ENCODE results near the gene FYTTD1.
"Not testable (repeated sequence)": the region's sequence is repeated elsewhere in the genome, so short reads cannot be mapped to it uniquely, and the experiment has no call there.

Gene FYTTD1, protein sequence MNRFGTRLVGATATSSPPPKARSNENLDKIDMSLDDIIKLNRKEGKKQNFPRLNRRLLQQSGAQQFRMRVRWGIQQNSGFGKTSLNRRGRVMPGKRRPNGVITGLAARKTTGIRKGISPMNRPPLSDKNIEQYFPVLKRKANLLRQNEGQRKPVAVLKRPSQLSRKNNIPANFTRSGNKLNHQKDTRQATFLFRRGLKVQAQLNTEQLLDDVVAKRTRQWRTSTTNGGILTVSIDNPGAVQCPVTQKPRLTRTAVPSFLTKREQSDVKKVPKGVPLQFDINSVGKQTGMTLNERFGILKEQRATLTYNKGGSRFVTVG

GRCh38 chr3:197749601-197750395 is at the start of gene FYTTD1:
FYTTD1 (plus strand) TSS chr3:197749883; CDS start chr3:197749972, 89 bp downstream.
- Histone ChIP-seq H3K9ac (ENCODE audit: low read length) (peak within 1 kb of the TSS; percentile 72), H3K9me3 (ENCODE audit: control insufficient read depth, low read length) (no peaks in the 10 kb centered on the region), H3K27me3 (ENCODE audit: control insufficient read depth, insufficient read depth, low read length) (no peaks in the 10 kb centered on the region), H3K4me1 (ENCODE audit: control insufficient read depth, insufficient read depth, low read length) (peaks cover 12% of the 10 kb centered on the region), H3K4me3 (ENCODE audit: low read length) (peak within 1 kb of the TSS; percentile 73), H3K36me3 (ENCODE audit: control insufficient read depth, insufficient read depth, low read length) (no peaks in the 10 kb centered on the region)

DNA sequence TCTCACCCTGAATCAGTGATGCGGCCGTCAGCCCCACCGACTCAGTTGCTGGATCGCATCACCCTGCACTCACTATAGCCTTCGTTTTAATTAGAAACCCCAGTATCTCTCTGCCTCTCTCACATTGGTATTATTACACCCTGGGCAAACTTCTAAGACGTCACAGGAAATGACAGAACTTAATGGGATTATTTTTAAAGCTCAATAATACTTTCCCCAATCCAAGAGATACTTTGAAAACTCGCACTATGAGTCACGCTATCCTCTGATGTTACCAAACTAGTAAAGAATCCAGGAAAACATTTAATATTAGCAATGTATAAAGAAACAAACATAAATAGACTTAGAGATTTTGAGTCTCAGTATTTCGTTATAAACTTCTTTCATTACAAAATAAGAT is 49.6 kb upstream of the FYTTD1 start:
- H3K4me3 ChIP-seq (ENCODE audit: low read length) = no peak overlapping the region
- H3K9ac ChIP-seq (ENCODE audit: low read length) = no peak overlapping the region
- peaks cover 10% of the 10 kb centered on the region for H3K36me3 ChIP-seq (ENCODE audit: control insufficient read depth, insufficient read depth, low read length)

DNA sequence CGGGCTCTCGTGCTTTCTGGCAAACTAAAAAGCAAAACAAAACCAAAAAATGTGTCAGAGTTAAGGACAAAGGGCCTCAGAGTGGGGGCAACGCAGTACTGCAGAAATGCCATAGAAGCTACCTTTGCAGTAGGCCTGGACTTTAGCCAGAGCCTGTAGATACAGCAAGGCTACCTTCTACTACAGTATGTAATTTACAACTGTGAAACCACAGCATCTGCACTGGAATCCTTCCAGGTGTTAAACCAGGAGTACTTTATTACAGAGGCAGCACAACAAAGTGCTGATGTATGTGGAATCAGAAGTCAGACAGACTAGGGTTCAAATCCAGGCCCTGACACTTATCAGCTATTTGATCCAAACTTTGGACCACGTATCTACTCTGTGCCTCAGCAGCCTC is 47.8 kb upstream of the FYTTD1 start:
- H3K4me1 ChIP-seq (ENCODE audit: control insufficient read depth, insufficient read depth, low read length) = no peaks in the 10 kb centered on the region
- H3K9ac ChIP-seq (ENCODE audit: low read length) = no peak overlapping the region
- H3K27me3 ChIP-seq (ENCODE audit: control insufficient read depth, insufficient read depth, low read length) = no peaks in the 10 kb centered on the region
- H3K4me3 ChIP-seq (ENCODE audit: low read length) = no peak overlapping the region
- peaks cover 6% of the 10 kb centered on the region for H3K36me3 ChIP-seq (ENCODE audit: control insufficient read depth, insufficient read depth, low read length)
- H3K9me3 ChIP-seq (ENCODE audit: control insufficient read depth, low read length) = no peaks in the 10 kb centered on the region

More for the DNA sequence above, 49.6 kb upstream of the FYTTD1 start:
- no peaks in the 10 kb centered on the region for H3K9me3 ChIP-seq (ENCODE audit: control insufficient read depth, low read length)
- H3K27me3 ChIP-seq (ENCODE audit: control insufficient read depth, insufficient read depth, low read length) = no peaks in the 10 kb centered on the region
- no peaks in the 10 kb centered on the region for H3K4me1 ChIP-seq (ENCODE audit: control insufficient read depth, insufficient read depth, low read length)

GRCh38 chr3:197706658-197707057 is 43.0 kb upstream of the FYTTD1 start:
- H3K4me1 ChIP-seq (ENCODE audit: control insufficient read depth, insufficient read depth, low read length) = no peaks in the 10 kb centered on the region
- H3K4me3 ChIP-seq (ENCODE audit: low read length) = no peak overlapping the region
- H3K9ac ChIP-seq (ENCODE audit: low read length) = no peak overlapping the region
- no peaks in the 10 kb centered on the region for H3K9me3 ChIP-seq (ENCODE audit: control insufficient read depth, low read length)
- no peaks in the 10 kb centered on the region for H3K27me3 ChIP-seq (ENCODE audit: control insufficient read depth, insufficient read depth, low read length)
- H3K36me3 ChIP-seq (ENCODE audit: control insufficient read depth, insufficient read depth, low read length) = peaks cover 6% of the 10 kb centered on the region

DNA sequence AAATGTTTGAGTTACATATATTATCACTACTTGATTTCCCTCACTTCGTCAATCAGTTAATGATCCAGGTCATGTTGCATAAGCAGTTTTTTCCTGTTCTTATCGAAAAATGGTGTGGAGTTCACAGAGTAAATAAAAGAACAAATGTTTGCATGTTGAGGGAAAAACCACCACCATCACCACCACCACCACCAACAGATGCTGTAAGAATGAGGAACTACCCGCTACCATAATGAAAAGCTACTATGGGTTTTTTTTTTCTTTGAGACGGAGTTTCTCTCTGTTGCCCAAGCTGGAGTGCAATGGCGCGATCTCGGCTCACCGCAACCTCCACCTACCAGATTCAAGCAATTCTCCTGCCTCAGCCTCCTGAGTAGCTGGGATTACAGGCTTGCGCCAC is 40.5 kb upstream of the FYTTD1 start:
- Histone ChIP-seq H3K36me3 (ENCODE audit: control insufficient read depth, insufficient read depth, low read length) (no peaks in the 10 kb centered on the region), H3K9ac (ENCODE audit: low read length) (no peak overlapping the region), H3K4me1 (ENCODE audit: control insufficient read depth, insufficient read depth, low read length) (no peaks in the 10 kb centered on the region), H3K4me3 (ENCODE audit: low read length) (no peak overlapping the region), H3K9me3 (ENCODE audit: control insufficient read depth, low read length) (no peaks in the 10 kb centered on the region), H3K27me3 (ENCODE audit: control insufficient read depth, insufficient read depth, low read length) (no peaks in the 10 kb centered on the region)

- H3K4me3 ChIP-seq (ENCODE audit: low read length); H3K36me3 ChIP-seq (ENCODE audit: control insufficient read depth, insufficient read depth, low read length); H3K9me3 ChIP-seq (ENCODE audit: control insufficient read depth, low read length); H3K9ac ChIP-seq (ENCODE audit: low read length); H3K27me3 ChIP-seq (ENCODE audit: control insufficient read depth, insufficient read depth, low read length); H3K4me1 ChIP-seq (ENCODE audit: control insufficient read depth, insufficient read depth, low read length): not testable (repeated sequence)
These were observed 38.7 kb upstream of the FYTTD1 start for GRCh38 chr3:197710965-197711364.

DNA sequence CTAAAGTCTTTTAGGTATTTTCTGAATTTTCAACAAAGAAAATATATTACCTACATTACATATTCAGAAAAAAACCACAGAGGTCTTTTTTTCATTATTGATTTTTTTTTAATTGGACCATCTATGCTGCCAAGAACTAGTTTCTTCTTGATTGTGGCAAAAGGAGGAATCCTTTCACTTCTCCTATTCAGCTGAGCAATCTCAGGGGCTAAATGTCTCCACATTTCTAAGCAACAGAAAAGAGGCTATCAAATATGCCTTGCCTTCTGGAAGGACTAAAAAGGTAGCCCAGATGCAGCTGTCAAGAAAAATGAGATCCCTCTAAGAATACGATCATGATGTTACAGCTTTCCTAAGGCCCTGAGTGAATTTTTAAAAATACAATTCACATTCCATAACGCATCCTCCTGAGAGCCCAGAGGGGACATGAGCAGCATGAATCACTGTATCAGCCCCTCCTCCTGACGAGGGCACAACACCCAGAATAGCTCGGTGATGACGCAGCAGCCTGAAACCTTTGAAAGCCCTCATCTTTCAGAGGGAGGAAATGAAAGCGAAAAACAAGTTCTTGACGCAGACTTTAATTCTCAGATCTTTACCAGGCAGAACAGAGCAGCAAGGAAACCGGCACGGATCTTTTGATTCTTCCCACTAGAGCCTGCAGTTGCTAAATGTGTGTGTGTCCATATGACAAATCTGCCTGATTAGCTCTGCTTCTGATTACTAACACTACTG is 37.5 kb upstream of the FYTTD1 start:
- Histone ChIP-seq H3K36me3 (ENCODE audit: control insufficient read depth, insufficient read depth, low read length) (no peaks in the 10 kb centered on the region), H3K27me3 (ENCODE audit: control insufficient read depth, insufficient read depth, low read length) (no peaks in the 10 kb centered on the region), H3K4me3 (ENCODE audit: low read length) (no peak overlapping the region), H3K9ac (ENCODE audit: low read length) (peak overlapping the region; percentile 57), H3K9me3 (ENCODE audit: control insufficient read depth, low read length) (no peaks in the 10 kb centered on the region), H3K4me1 (ENCODE audit: control insufficient read depth, insufficient read depth, low read length) (no peaks in the 10 kb centered on the region)

GRCh38 chr3:197713477-197713822 is 36.2 kb upstream of the FYTTD1 start:
- Histone ChIP-seq H3K4me1 (ENCODE audit: control insufficient read depth, insufficient read depth, low read length) (no peaks in the 10 kb centered on the region), H3K9me3 (ENCODE audit: control insufficient read depth, low read length) (no peaks in the 10 kb centered on the region), H3K36me3 (ENCODE audit: control insufficient read depth, insufficient read depth, low read length) (no peaks in the 10 kb centered on the region), H3K9ac (ENCODE audit: low read length) (no peak overlapping the region), H3K27me3 (ENCODE audit: control insufficient read depth, insufficient read depth, low read length) (no peaks in the 10 kb centered on the region), H3K4me3 (ENCODE audit: low read length) (no peak overlapping the region)

DNA sequence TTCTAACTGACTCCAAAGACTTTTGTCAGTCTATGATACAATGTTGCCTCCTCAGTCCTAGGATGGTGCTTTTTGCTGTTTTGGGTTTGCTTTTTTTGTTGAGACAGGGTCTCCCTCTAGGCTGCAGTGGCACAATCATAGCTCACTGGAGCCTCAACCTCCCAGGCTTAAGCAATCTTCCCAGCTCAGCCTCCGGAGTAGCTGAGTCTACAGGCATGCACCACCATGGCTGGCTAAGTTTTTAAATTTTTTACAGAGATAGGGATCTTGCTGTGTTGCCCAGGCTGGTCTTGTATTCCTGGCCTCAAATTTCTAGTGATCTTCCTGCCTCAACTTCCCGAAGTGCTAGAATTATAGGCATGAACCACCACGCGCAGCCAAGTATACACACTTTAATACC is 35.4 kb upstream of the FYTTD1 start:
- no peaks in the 10 kb centered on the region for H3K9me3 ChIP-seq (ENCODE audit: control insufficient read depth, low read length)
- H3K27me3 ChIP-seq (ENCODE audit: control insufficient read depth, insufficient read depth, low read length) = no peaks in the 10 kb centered on the region
- no peak overlapping the region for H3K4me3 ChIP-seq (ENCODE audit: low read length)
- no peaks in the 10 kb centered on the region for H3K4me1 ChIP-seq (ENCODE audit: control insufficient read depth, insufficient read depth, low read length)
- no peak overlapping the region for H3K9ac ChIP-seq (ENCODE audit: low read length)
- H3K36me3 ChIP-seq (ENCODE audit: control insufficient read depth, insufficient read depth, low read length) = no peaks in the 10 kb centered on the region

- no peaks in the 10 kb centered on the region for H3K4me1 ChIP-seq (ENCODE audit: control insufficient read depth, insufficient read depth, low read length)
- H3K36me3 ChIP-seq (ENCODE audit: control insufficient read depth, insufficient read depth, low read length) = no peaks in the 10 kb centered on the region
- H3K27me3 ChIP-seq (ENCODE audit: control insufficient read depth, insufficient read depth, low read length) = no peaks in the 10 kb centered on the region
- no peaks in the 10 kb centered on the region for H3K9me3 ChIP-seq (ENCODE audit: control insufficient read depth, low read length)
- H3K4me3 ChIP-seq (ENCODE audit: low read length) = no peak overlapping the region
- no peak overlapping the region for H3K9ac ChIP-seq (ENCODE audit: low read length)
These were observed 30.8 kb upstream of the FYTTD1 start for GRCh38 chr3:197718891-197719290.

DNA sequence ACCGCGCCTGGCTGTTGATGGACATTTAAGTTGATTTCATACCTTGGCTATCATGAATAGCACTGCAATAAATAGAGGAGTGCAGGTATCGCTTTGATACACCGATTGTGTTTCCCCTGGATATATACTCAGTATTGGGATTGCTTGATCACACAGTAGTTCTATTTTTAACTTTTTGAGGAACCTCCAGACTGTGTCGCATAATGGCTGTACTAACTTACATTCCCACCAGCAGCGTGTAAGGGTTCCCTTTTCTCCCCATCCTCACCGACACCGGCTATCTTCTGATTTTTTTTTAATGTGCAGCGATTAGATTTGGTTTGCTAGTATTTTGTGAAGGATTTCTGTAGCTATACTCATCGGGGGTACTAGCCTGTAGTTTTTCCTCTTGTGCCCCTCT is 29.0 kb upstream of the FYTTD1 start:
- H3K9ac ChIP-seq (ENCODE audit: low read length) = no peak overlapping the region
- no peaks in the 10 kb centered on the region for H3K36me3 ChIP-seq (ENCODE audit: control insufficient read depth, insufficient read depth, low read length)
- no peaks in the 10 kb centered on the region for H3K4me1 ChIP-seq (ENCODE audit: control insufficient read depth, insufficient read depth, low read length)
- no peak overlapping the region for H3K4me3 ChIP-seq (ENCODE audit: low read length)
- H3K27me3 ChIP-seq (ENCODE audit: control insufficient read depth, insufficient read depth, low read length) = no peaks in the 10 kb centered on the region
- H3K9me3 ChIP-seq (ENCODE audit: control insufficient read depth, low read length) = no peaks in the 10 kb centered on the region

- Histone ChIP-seq H3K9ac (ENCODE audit: low read length) (no peak overlapping the region), H3K4me3 (ENCODE audit: low read length) (no peak overlapping the region), H3K4me1 (ENCODE audit: control insufficient read depth, insufficient read depth, low read length) (no peaks in the 10 kb centered on the region), H3K36me3 (ENCODE audit: control insufficient read depth, insufficient read depth, low read length) (no peaks in the 10 kb centered on the region), H3K9me3 (ENCODE audit: control insufficient read depth, low read length) (no peaks in the 10 kb centered on the region), H3K27me3 (ENCODE audit: control insufficient read depth, insufficient read depth, low read length) (no peaks in the 10 kb centered on the region)
These were observed 26.9 kb upstream of the FYTTD1 start for GRCh38 chr3:197722734-197723133.
